Gastrocnemius medialis (tissue), 4 donors: Measurements from ENCODE around the gene PAK2. TPM values are rescaled to one million over a fixed set of nuclear protein-coding genes. Genes with fewer than 3 reads are reported as not detected.
A peak's percentile ranks its signal among the peaks of the same experiment; 100 is the strongest.

Experiments used
- ATAC-seq, 2 donors: fragments of 150-250 bp; one replicate each; pipeline ENCODE4 v1.9.1; 2016
- DNase-seq, 2 donors: peaks; one replicate each; pipeline ENCODE4 v3.0.0-alpha.2; 2019
- H3K27ac ChIP-seq, 4 donors: fragments of 200-600 bp; sonication (generic); 1 replicate in 1 of 4; 2 replicates in 3 of 4; pipeline ENCODE4 v1.5.1; 2016 to 2018; ENCODE audit warnings: mild to moderate bottlenecking in 2 of 4, moderate library complexity in 1 of 4
- H3K27me3 ChIP-seq, 3 donors: fragments of 200-600 bp; sonication (generic) in 2 of 3; 1 replicate in 1 of 3; 2 replicates in 2 of 3; pipeline versions ENCODE4 v1.5.1 to v1.6.0; 2016 to 2019; ENCODE audit warnings: mild to moderate bottlenecking in 1 of 3, moderate library complexity in 1 of 3
- H3K36me3 ChIP-seq, 2 donors: fragments of 200-600 bp; sonication (generic) in 1 of 2; one replicate each; pipeline ENCODE4 v1.5.1; 2017 to 2018
- H3K4me1 ChIP-seq, 2 donors: fragments of 200-600 bp; sonication (generic) in 1 of 2; one replicate each; pipeline ENCODE4 v1.5.1; 2016 to 2017; ENCODE audit warnings: mild to moderate bottlenecking in 2 of 2
- H3K4me3 ChIP-seq, 4 donors: fragments of 200-600 bp; sonication (generic) in 3 of 4; 1 replicate in 1 of 4; 2 replicates in 3 of 4; pipeline ENCODE4 v1.5.1; 2016 to 2019; ENCODE audit warnings: mild to moderate bottlenecking in 2 of 4
- H3K9me3 ChIP-seq, 3 donors: fragments of 200-600 bp; sonication (generic) in 2 of 3; 1 replicate in 1 of 3; 2 replicates in 2 of 3; pipeline ENCODE4 v1.5.1; 2016 to 2019
- CTCF ChIP-seq, 5 experiments: fragments of 450-650 bp in 3 of 5; fragments of 200-600 bp in 2 of 5; sonication (generic) in 2 of 5; IDR thresholded peaks in 4 of 5; conservative IDR thresholded peaks in 1 of 5; 1 replicate in 4 of 5; 2 replicates in 1 of 5; pipeline ENCODE4 v1.5.1; 2016 to 2019; ENCODE audit warnings: antibody characterized with exemption in 5 of 5, mild to moderate bottlenecking in 3 of 5, moderate library complexity in 3 of 5
- POLR2A ChIP-seq, 2 donors: fragments of 450-650 bp; IDR thresholded peaks; one replicate each; pipeline ENCODE4 v1.6.1; 2017; ENCODE audit warnings: antibody characterized with exemption in 2 of 2, mild to moderate bottlenecking in 2 of 2, moderate library complexity in 2 of 2
- in situ Hi-C, 4 donors: fragments of 200-750 bp; cut with MboI; loops; one replicate each; pipeline versions ENCODE4 v1.15.0 to v1.8.0; 2017; ENCODE audit warnings: low sequenced_read_pairs in 4 of 4
- intact Hi-C: fragments of 100-400 bp; cut with DNase I; formaldehyde crosslinking; loops from one replicate; pipeline ENCODE4 v1.15.1; 2023; ENCODE audit warnings: low total_unique reads
- total RNA-seq, 4 donors: library from RNA; depleted of rRNA; stranded (reverse); fragments of >200 nt; gene quantifications; one replicate each; pipeline versions ENCODE4 v1.1.0 to v1.2.3, GENCODE V29; 2016

Gene PAK2
- total RNA-seq, 4 donors from 2014 or later, result 42.6 to 58.6 (median 50.1) TPM

- H3K36me3 ChIP-seq, result peaks cover 0 to 52% of the 10 kb centered on the region in 2 donors
- no peak overlapping the region for H3K4me3 ChIP-seq
- in situ Hi-C loops, result no loop called here
- no peak for TF ChIP-seq POLR2A (IDR thresholded peaks at IDR 0.05)
- ATAC-seq (no peak), DNase-seq (no peak)
- H3K9me3 ChIP-seq, result no peaks in the 10 kb centered on the region
- H3K27ac ChIP-seq, result no peak overlapping the region
- intact Hi-C loops, result no loop called here
- no peaks in the 10 kb centered on the region for H3K27me3 ChIP-seq
- no peaks in the 10 kb centered on the region for H3K4me1 ChIP-seq
Measured at GRCh38 chr3:196803891-196804468, 64.3 kb downstream of the PAK2 start.

GRCh38 chr3:196804773-196805172 lies 65.1 kb downstream of the PAK2 start:
- no peaks in the 10 kb centered on the region for H3K4me1 ChIP-seq
- DNase-seq (no peak), ATAC-seq (no peak)
- no peak overlapping the region for H3K27ac ChIP-seq
- intact Hi-C loops, result no loop called here
- TF ChIP-seq POLR2A (IDR thresholded peaks at IDR 0.05) (no peak), CTCF (IDR thresholded peaks at IDR 0.05 in 4 of 5, conservative IDR thresholded peaks at IDR 0.05 in 1 of 5) (no peak)
- in situ Hi-C loops, result no loop called here
- no peaks in the 10 kb centered on the region for H3K27me3 ChIP-seq
- no peaks in the 10 kb centered on the region for H3K9me3 ChIP-seq
- peaks cover 0 to 56% of the 10 kb centered on the region in 2 donors for H3K36me3 ChIP-seq
- no peak overlapping the region for H3K4me3 ChIP-seq

GRCh38 chr3:196810963-196811581 lies 71.4 kb downstream of the PAK2 start:
- DNase-seq, result no peak
- no peak for TF ChIP-seq CTCF (IDR thresholded peaks at IDR 0.05 in 4 of 5, conservative IDR thresholded peaks at IDR 0.05 in 1 of 5)
- TF ChIP-seq POLR2A (IDR thresholded peaks at IDR 0.05), result no peak
- intact Hi-C loops (no loop called here), in situ Hi-C loops (no loop called here)
- Histone ChIP-seq H3K27ac (no peak overlapping the region), H3K4me3 (no peak overlapping the region), H3K4me1 (peaks cover 0 to 16% of the 10 kb centered on the region in 2 donors), H3K27me3 (no peaks in the 10 kb centered on the region), H3K9me3 (no peaks in the 10 kb centered on the region), H3K36me3 (peaks cover 0 to 69% of the 10 kb centered on the region in 2 donors)
- no peak for ATAC-seq

GRCh38 chr3:196812853-196813252 lies 73.2 kb downstream of the PAK2 start:
- in situ Hi-C loops, result no loop called here
- intact Hi-C loops, result no loop called here
- Histone ChIP-seq H3K36me3 (peaks cover 0 to 57% of the 10 kb centered on the region in 2 donors), H3K27me3 (no peaks in the 10 kb centered on the region), H3K4me1 (peaks cover 0 to 16% of the 10 kb centered on the region in 2 donors), H3K4me3 (no peak overlapping the region), H3K27ac (peak overlapping the region in 3 of 4 donors; percentile 41 to 76 (median 71)), H3K9me3 (no peaks in the 10 kb centered on the region)
- ATAC-seq, result peak; percentile 79 to 81
- TF ChIP-seq CTCF (IDR thresholded peaks at IDR 0.05 in 4 of 5, conservative IDR thresholded peaks at IDR 0.05 in 1 of 5), result no peak
- TF ChIP-seq POLR2A (IDR thresholded peaks at IDR 0.05), result no peak
- DNase-seq, result peak in 1 of 2 donors; percentile 10

GRCh38 chr3:196813903-196814302 lies 74.2 kb downstream of the PAK2 start:
- Histone ChIP-seq H3K4me1 (peaks cover 0 to 16% of the 10 kb centered on the region in 2 donors), H3K27ac (peak overlapping the region; percentile 38 to 76 (median 56)), H3K27me3 (no peaks in the 10 kb centered on the region), H3K36me3 (peaks cover 0 to 63% of the 10 kb centered on the region in 2 donors), H3K4me3 (no peak overlapping the region), H3K9me3 (no peaks in the 10 kb centered on the region)
- intact Hi-C loops, result no loop called here
- DNase-seq (no peak), ATAC-seq (peak; percentile 91 to 95)
- no peak for TF ChIP-seq POLR2A (IDR thresholded peaks at IDR 0.05)
- no peak for TF ChIP-seq CTCF (IDR thresholded peaks at IDR 0.05 in 4 of 5, conservative IDR thresholded peaks at IDR 0.05 in 1 of 5)
- in situ Hi-C loops, result no loop called here
